Transverse colon (tissue), 4 donors: Measurements from ENCODE around the gene CTNND2.

Experiments
- CTCF ChIP-seq, 5 experiments: fragments of 200-600 bp in 3 of 5; fragments of 450-650 bp in 2 of 5; sonication (generic) in 3 of 5; IDR thresholded peaks; 1 replicate in 2 of 5; 2 replicates in 3 of 5; pipeline ENCODE4 v1.5.1; 2016 to 2017; ENCODE audit warnings: antibody characterized with exemption in 5 of 5, inconsistent platforms in 3 of 5, mild to moderate bottlenecking in 2 of 5, moderate library complexity in 1 of 5
- EP300 ChIP-seq: sonication (generic); formaldehyde crosslinking; IDR thresholded peaks from one replicate; pipeline ENCODE4 v1.6.1; 2017; ENCODE audit warnings: antibody characterized with exemption, low read depth
- POLR2A ChIP-seq: fragments of 450-650 bp; IDR thresholded peaks from one replicate; pipeline ENCODE4 v1.6.1; 2016; ENCODE audit warnings: antibody characterized with exemption, mild to moderate bottlenecking, moderate library complexity
- POLR2AphosphoS5 ChIP-seq, 3 donors: sonication (generic); formaldehyde crosslinking; IDR thresholded peaks; one replicate each; pipeline ENCODE4 v1.6.1; 2016; ENCODE audit warnings: antibody characterized with exemption in 3 of 3

GRCh38 chr5:11584017-11584416, 320.2 kb downstream of the CTNND2 start:
- TF ChIP-seq CTCF (IDR thresholded peaks at IDR 0.05), result no peak
- no peak for TF ChIP-seq POLR2A
- TF ChIP-seq POLR2AphosphoS5 (IDR thresholded peaks at IDR 0.05), result no peak
- TF ChIP-seq EP300, result no peak
